ENCODE data around the gene BMP10. TPM values are rescaled to one million over a fixed set of nuclear protein-coding genes. Genes with fewer than 3 reads are reported as not detected.

Gene BMP10
- total RNA-seq, 8 experiments from 2014 or later = 0.17 to 0.27 (median 0.24) TPM; not detected in 5

DNA sequence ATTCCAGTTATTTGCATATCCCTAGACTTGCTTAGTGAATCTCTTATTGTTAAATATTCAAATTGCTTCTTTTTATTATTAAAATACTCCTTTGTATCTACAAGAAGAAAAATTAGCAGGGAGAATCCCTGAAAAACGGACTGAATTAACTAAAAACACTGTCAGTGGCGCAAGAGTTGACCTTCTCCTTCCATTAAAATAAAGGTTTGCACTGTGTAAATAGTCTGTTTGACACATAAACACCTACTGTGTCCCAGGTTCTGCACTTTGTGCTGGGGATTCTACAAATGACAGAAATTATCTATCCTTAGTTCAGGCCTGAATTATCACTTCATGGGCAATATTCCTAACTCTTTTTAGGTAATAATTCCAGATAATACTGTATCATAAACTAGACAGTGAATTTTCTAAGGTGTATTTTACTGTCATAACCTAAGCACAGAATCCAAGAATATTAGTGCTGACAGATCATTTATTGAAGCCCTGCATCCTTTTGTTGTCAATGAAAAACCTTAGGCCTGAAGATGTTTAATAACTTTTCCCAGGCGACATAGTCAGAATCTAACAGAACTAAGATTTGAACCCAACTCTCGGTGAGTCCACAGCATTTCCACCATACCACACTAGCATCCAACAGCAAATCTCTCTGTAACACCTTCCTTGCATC is 17.0 kb upstream of the BMP10 start:
- in situ Hi-C loops (cut with MboI; ENCODE audit: low pct_unique_long_range_greater_than_20kb in 2 of 9, low sequenced_read_pairs in 9 of 9, unreplicated experiment in 9 of 9) = no loop called here
- ATAC-seq (replicated peaks in 6 of 8) = no peak
- Histone ChIP-seq H3K27ac (no peak overlapping the region), H3K4me1 (replicated peaks in 1 of 2) (no peaks in the 10 kb centered on the region), H3K4me3 (no peak overlapping the region)
- WGBS, 10 experiments = 23 to 84% (median 42%) methylated on average over 3 to 4 of the region's 4 CpGs; no CpG with 5 or more reads in 3 of the 10 experiments

DNA sequence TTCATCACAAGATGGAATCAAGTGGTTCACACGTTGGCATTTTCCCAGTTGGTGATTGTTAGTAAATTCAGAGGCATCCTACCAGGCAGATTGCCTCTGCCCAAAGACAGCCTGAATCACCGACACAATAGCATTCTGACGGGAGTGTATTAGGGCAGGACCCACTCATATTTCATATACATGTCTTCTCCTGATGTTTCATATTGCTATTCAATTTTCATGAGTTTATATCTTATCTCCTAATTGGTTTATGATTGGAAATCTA is 14.5 kb upstream of the BMP10 start:
- H3K4me1 ChIP-seq (replicated peaks in 1 of 2) = no peaks in the 10 kb centered on the region
- H3K27ac ChIP-seq = no peak overlapping the region
- in situ Hi-C loops (cut with MboI; ENCODE audit: low pct_unique_long_range_greater_than_20kb in 2 of 9, low sequenced_read_pairs in 9 of 9, unreplicated experiment in 9 of 9) = no loop called here
- no peak overlapping the region for H3K4me3 ChIP-seq
- 24 to 100% (median 73%) methylated on average over 1 to 3 of the region's 3 CpGs; no CpG with 5 or more reads in 1 of the 10 experiments for WGBS, 10 experiments
- ATAC-seq (replicated peaks in 6 of 8) = no peak

DNA sequence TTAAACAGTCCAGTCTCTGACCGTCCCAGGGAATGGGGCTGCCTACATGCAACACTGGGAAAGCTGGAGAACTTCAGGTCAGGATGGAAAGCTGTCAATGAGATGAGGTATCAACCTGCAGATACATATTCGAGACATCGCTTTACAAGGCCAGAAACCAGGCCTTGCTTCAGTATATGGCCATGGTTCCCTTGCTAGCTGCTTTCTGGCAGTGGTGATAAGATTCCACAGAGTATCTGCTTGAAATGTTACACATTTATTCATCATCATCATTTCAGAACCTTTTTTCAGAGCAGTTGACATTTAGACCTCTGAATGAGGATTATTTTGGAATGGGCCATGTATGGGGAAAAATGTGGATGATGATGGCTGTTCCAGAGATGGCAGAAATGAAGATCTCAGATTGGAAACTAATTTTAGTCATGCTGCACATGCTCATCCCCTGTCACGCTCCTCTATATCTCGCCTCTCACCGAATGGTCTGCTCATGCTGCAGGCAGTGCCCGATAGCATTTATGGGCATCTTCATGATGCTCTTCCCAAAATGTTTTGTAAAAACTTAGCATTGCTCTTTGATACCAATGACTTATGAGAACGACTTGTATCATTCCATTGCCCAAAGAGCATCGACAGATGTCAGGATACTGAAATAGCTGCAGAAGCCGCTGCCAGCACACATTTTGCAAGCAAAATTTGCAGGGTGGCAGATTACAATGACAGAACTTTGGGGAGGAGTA is 14.0 kb upstream of the BMP10 start:
- Histone ChIP-seq H3K4me1 (replicated peaks in 1 of 2) (no peaks in the 10 kb centered on the region), H3K27ac (no peak overlapping the region), H3K4me3 (no peak overlapping the region)
- in situ Hi-C loops (cut with MboI; ENCODE audit: low pct_unique_long_range_greater_than_20kb in 2 of 9, low sequenced_read_pairs in 9 of 9, unreplicated experiment in 9 of 9) = no loop called here
- WGBS, 10 experiments = 26 to 100% (median 86%) methylated on average over 4 to 10 of the region's 10 CpGs; no CpG with 5 or more reads in 4 of the 10 experiments
- no peak for ATAC-seq (replicated peaks in 6 of 8)

DNA sequence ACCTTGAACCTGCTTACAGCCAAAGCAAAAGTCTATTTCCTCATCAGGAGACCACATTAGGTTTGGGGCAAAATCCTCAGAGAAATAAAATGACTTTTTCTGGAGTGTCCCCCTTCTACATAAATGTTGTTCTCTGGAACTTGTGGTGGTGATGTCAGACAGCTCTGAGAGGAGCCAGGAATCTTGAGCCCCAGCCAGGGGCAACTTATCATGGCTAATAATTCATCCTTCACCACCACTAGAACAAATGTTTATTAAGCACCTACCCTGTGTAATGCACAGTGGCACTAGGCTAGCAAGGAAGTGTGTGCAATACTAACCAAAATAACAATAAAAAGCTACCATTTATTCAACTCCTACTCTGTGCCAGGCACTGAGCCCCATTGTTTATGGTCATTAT is 9.0 kb upstream of the BMP10 start:
- Histone ChIP-seq H3K27ac (no peak overlapping the region), H3K4me3 (no peak overlapping the region), H3K4me1 (replicated peaks in 1 of 2) (no peaks in the 10 kb centered on the region)
- in situ Hi-C loops (cut with MboI; ENCODE audit: low pct_unique_long_range_greater_than_20kb in 2 of 9, low sequenced_read_pairs in 9 of 9, unreplicated experiment in 9 of 9) = no loop called here
- ATAC-seq (replicated peaks in 6 of 8) = no peak

DNA sequence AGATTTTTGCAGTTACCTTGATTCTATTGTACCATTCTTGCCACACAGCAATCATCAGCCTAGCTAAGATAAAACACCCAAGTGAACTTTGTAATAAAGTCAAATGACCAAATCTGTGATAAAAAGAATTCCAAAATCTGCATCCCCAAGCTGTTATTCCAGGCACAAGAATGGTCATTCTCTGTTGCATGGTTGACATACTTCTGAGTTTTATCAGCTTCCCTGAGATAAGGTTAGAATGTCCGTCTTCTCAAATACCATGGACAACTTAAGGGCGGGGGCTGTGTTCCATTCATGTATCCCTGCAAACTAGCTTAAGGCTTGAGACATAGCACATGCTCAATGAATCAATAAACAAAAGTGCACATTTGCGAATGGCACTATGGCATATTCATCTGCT is 8.1 kb upstream of the BMP10 start:
- Histone ChIP-seq H3K4me1 (replicated peaks in 1 of 2) (no peaks in the 10 kb centered on the region), H3K27ac (no peak overlapping the region), H3K4me3 (no peak overlapping the region)
- in situ Hi-C loops (cut with MboI; ENCODE audit: low pct_unique_long_range_greater_than_20kb in 2 of 9, low sequenced_read_pairs in 9 of 9, unreplicated experiment in 9 of 9) = no loop called here
- peak in 1 of 8 experiments; percentile 36 for ATAC-seq (replicated peaks in 6 of 8)
- 0 to 100% (median 68%) methylated on average over 1 to 3 of the region's 3 CpGs; no CpG with 5 or more reads in 2 of the 10 experiments for WGBS, 10 experiments

DNA sequence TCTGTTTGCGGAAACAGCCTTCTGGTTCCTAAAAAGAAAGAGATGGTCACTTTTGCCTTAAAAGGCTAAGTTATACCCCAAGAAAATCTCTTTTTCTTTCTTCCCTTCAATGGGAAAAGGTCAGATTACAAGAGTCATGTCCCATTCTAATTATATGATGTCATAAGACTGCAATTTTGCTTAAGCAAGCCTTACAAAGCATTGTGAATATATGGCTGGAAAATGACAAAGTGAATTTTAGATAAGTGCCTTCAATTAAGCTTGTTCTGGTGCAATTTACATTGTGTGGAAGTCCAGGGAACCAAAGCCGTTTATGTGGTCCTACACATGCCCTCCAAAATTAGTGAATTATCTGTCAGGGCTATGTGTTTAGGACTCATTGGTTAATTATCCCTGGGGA is 7.6 kb upstream of the BMP10 start:
- Histone ChIP-seq H3K27ac (no peak overlapping the region), H3K4me3 (no peak overlapping the region), H3K4me1 (replicated peaks in 1 of 2) (no peaks in the 10 kb centered on the region)
- ATAC-seq (replicated peaks in 6 of 8) = no peak
- in situ Hi-C loops (cut with MboI; ENCODE audit: low pct_unique_long_range_greater_than_20kb in 2 of 9, low sequenced_read_pairs in 9 of 9, unreplicated experiment in 9 of 9) = no loop called here
- WGBS, 10 experiments = 80 to 100% (median 100%) methylated on average over 1 to 2 of the region's 2 CpGs

DNA sequence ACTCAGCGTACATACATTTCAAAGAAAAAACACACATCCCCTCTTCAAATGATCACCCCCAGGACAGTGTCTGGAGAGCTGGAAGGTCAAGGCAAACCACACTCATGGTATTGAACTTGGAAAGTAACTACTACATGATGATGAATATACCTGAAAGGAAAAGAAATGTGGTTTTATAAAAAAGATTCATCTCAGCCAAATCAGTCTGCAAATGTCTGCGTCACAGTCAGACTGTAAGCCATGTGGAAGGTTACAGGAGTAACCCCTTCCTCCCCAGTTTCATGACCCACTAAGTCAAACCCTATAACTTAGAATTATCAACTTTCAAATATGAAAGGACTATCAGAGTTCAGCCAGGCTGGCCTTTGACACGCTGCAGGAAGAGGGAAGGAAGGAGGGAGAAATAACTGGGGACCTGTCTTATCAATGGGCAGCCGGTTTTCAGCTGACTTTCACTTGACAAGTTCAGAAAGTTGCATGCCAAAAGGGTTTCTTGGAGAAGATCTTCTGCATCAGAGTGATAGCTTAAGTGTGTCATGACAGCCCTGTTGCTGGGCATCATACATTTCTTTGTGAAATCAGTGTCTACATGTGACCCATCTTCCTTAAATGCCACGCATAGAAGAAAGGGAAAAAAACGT is 7.0 kb upstream of the BMP10 start:
- in situ Hi-C loops (cut with MboI; ENCODE audit: low pct_unique_long_range_greater_than_20kb in 2 of 9, low sequenced_read_pairs in 9 of 9, unreplicated experiment in 9 of 9) = no loop called here
- 25 to 86% (median 71%) methylated on average over 1 to 6 of the region's 6 CpGs for WGBS, 10 experiments

DNA sequence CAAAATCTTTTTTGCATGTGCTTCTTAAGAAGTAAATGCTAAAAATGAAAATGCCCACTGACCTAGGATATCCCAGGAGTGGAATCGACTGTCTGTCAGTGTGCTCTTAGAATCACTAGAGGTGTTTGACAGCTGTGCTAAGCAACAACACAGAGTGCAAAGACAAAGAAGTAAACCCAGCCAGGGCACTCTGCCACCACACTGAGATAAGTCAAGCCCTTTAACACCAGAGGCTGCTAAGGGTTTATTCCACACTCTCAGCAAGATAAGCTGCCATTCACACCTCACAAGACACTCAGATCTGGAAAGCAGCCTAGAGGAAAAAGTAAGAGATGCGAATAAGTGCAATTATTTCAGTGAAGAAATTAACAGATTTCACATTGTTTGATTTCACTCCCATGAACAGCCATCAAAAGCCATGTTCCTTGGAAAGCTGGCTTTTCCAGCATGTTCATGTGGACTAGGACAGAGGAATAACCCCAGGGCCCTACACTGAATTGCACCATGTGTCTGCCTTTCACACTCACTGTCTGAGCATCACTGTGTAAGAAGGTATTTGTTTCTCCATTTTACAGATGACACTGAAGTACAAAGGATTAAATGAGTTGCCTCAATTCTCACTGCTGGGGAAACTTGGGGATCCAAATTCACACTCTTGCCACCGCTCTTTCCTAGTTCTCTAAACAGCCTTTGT is 6.0 kb upstream of the BMP10 start:
- no peak for ATAC-seq (replicated peaks in 6 of 8)
- Histone ChIP-seq H3K27ac (no peak overlapping the region), H3K4me3 (no peak overlapping the region), H3K4me1 (replicated peaks in 1 of 2) (no peaks in the 10 kb centered on the region)
- 50 to 100% (median 83%) methylated on average over 1 to 3 of the region's 3 CpGs; no CpG with 5 or more reads in 1 of the 10 experiments for WGBS, 10 experiments
- in situ Hi-C loops (cut with MboI; ENCODE audit: low pct_unique_long_range_greater_than_20kb in 2 of 9, low sequenced_read_pairs in 9 of 9, unreplicated experiment in 9 of 9) = no loop called here

More for the DNA sequence above, 7.0 kb upstream of the BMP10 start:
- H3K27ac ChIP-seq = no peak overlapping the region
- H3K4me1 ChIP-seq (replicated peaks in 1 of 2) = no peaks in the 10 kb centered on the region
- ATAC-seq (replicated peaks in 6 of 8) = no peak
- no peak overlapping the region for H3K4me3 ChIP-seq

DNA sequence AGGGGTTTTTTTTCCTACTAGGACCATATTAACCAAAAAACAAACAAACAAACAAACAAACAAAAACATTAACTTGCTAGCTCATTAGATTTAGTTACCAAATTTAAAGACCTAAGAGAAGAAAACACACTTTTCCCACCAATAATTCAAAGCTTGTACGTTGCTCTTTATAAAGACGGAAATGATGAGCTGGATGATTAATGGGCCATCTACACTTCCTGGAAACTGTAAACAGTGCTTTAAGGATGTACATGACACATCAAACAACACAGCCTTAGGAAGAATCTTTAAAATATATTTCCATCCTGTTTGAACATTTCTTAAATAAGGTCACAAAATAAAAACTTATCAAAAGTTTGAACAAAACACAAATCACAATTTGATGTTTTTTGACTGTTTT is 982 bp downstream of the BMP10 start:
- in situ Hi-C loops (cut with MboI; ENCODE audit: low pct_unique_long_range_greater_than_20kb in 2 of 9, low sequenced_read_pairs in 9 of 9, unreplicated experiment in 9 of 9) = no loop called here
- ATAC-seq (replicated peaks in 6 of 8) = no peak
- no peak overlapping the region for H3K27ac ChIP-seq
- H3K4me1 ChIP-seq (replicated peaks in 1 of 2) = no peaks in the 10 kb centered on the region
- H3K4me3 ChIP-seq = no peak overlapping the region
- WGBS, 10 experiments = 6 to 83% (median 65%) methylated on average over 2 of the region's 2 CpGs; no CpG with 5 or more reads in 1 of the 10 experiments

DNA sequence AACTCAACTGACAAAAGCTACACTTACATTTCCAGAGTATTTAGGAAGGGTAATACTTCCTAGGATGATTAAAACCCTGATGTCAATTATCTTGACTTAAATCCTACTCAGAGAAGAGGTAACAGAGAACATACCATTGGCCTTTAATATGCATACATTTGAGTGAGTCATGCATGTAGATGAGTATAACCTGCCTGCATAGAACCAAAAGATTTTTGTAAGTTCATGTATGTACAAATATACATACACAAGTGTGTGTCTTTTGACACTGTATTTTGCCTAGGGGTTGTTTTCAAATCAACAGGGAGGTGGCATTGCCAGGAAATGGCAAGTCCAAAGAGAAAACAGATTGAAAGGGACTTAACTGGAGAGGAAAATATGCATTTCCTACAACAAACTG is 6.1 kb downstream of the BMP10 start:
- ATAC-seq (replicated peaks in 6 of 8) = peak in 3 of 8 experiments; percentile 55 to 79 (median 70)
- H3K4me3 ChIP-seq = no peak overlapping the region
- in situ Hi-C loops (cut with MboI; ENCODE audit: low pct_unique_long_range_greater_than_20kb in 2 of 9, low sequenced_read_pairs in 9 of 9, unreplicated experiment in 9 of 9) = no loop called here
- no peaks in the 10 kb centered on the region for H3K4me1 ChIP-seq (replicated peaks in 1 of 2)
- no peak overlapping the region for H3K27ac ChIP-seq

DNA sequence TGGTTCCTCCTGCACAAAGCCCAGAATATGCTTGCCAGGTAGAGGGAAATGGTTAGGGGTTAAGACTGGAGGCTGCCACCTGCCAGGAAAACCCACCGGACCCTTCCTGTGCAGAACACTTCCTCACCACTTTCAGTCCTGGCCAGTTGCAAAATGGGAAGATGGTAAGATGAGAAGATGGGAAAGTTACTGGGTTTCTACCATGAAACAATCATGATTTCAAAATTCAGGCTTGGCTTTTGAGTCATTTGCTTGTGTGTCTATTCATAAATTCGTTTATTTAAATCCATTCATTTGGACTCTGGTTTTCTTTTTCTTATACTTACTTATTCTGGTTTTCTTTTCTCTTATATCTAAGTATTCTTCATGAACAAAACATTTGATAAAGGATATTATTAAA is 7.2 kb downstream of the BMP10 start:
- 0 to 90% (median 57%) methylated on average over 1 to 2 of the region's 2 CpGs; no CpG with 5 or more reads in 1 of the 10 experiments for WGBS, 10 experiments
- in situ Hi-C loops (cut with MboI; ENCODE audit: low pct_unique_long_range_greater_than_20kb in 2 of 9, low sequenced_read_pairs in 9 of 9, unreplicated experiment in 9 of 9) = no loop called here

DNA sequence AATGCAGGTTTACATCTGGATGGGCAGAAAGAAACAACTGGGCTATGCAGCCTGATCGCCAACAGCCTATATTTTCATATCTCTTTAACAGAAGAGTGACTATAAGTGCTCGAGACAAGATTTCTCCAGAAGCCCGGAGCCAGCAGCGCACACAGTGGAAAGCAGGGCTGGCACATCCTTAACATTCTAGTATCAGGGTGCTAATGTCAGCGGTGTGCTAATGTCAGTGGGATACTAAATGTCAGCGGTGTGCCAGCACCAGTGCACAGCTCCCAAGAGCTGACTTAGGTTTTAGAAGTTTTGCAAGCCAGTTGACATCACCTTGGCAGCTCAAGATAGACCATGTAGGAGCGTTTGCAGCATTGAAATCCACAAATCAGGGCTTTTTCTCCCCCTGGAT is 8.3 kb downstream of the BMP10 start:
- in situ Hi-C loops (cut with MboI; ENCODE audit: low pct_unique_long_range_greater_than_20kb in 2 of 9, low sequenced_read_pairs in 9 of 9, unreplicated experiment in 9 of 9) = no loop called here
- peak in 1 of 8 experiments; percentile 16 for ATAC-seq (replicated peaks in 6 of 8)
- WGBS, 10 experiments = 17 to 100% (median 82%) methylated on average over 1 to 3 of the region's 7 CpGs; no CpG with 5 or more reads in 2 of the 10 experiments
- Histone ChIP-seq H3K4me3 (no peak overlapping the region), H3K4me1 (replicated peaks in 1 of 2) (no peaks in the 10 kb centered on the region), H3K27ac (no peak overlapping the region)

More for the DNA sequence above, 7.2 kb downstream of the BMP10 start:
- H3K4me3 ChIP-seq = no peak overlapping the region
- ATAC-seq (replicated peaks in 6 of 8) = no peak
- no peak overlapping the region for H3K27ac ChIP-seq
- H3K4me1 ChIP-seq (replicated peaks in 1 of 2) = no peaks in the 10 kb centered on the region

DNA sequence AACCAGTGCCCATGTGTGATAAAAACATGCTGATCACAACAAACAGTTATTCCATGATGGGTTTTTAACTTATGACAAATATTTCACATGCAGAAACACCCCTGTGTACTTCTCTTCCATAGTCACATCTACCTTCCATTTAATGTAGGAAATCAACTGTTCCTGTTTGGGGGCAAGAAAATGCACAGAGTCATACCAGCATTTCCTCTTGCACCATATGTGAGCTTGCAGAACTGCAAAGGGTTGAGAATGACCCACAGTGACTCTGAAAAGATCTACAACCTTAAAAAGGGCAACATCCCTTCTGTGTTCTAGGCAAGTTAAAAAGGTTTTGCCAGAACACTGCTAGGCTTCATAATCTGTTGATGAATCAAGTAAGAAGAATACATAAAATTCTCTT is 9.9 kb downstream of the BMP10 start:
- in situ Hi-C loops (cut with MboI; ENCODE audit: low pct_unique_long_range_greater_than_20kb in 2 of 9, low sequenced_read_pairs in 9 of 9, unreplicated experiment in 9 of 9) = no loop called here
- no peak for ATAC-seq (replicated peaks in 6 of 8)
- H3K4me3 ChIP-seq = no peak overlapping the region
- H3K27ac ChIP-seq = no peak overlapping the region
- H3K4me1 ChIP-seq (replicated peaks in 1 of 2) = no peaks in the 10 kb centered on the region

Measured in motor neuron (in vitro differentiated cells).